GM19463 (cell line): ENCODE data around the gene ZNF425.
"Not testable (repeated sequence)": the region's sequence is repeated elsewhere in the genome, so short reads cannot be mapped to it uniquely, and the experiment has no call there.

Source experiments
- ATAC-seq: cut with Tn5 transposase; IDR thresholded peaks from one replicate; pipeline ENCODE4 v1.9.1; 2021; ENCODE audit warnings: mild to moderate bottlenecking, moderate library complexity; ENCODE audit not compliant: unreplicated experiment

ZNF425 gene, protein sequence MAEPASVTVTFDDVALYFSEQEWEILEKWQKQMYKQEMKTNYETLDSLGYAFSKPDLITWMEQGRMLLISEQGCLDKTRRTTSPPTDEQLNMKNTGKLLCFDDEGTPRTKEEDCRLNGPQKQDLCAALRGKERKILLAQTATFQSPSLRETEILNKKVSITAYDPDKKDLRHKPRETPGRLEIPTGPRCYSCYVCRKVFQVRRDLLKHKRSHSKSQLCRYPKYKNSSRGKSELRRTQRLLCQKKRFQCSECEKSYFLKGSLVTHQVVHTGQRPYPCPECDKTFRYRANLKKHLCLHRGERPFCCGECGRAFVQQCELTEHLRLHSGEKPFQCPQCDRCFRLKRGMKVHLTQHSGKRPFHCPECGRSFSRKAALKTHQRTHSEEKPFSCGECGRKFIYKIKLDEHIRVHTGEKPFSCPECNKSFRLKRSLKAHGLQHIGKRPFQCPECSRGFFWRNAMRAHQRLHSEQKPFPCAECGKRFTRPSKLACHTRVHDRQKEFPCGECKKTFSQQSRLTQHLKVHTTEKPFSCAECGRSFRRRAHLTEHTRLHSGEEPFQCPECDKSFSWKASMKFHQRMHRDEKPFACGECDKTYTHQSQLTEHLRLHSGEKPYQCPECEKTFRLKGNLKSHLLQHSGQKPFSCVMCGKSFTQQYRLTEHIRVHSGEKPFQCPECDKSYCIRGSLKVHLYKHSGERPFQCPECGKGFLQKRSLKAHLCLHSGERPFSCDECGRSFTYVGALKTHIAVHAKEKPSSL

DNA sequence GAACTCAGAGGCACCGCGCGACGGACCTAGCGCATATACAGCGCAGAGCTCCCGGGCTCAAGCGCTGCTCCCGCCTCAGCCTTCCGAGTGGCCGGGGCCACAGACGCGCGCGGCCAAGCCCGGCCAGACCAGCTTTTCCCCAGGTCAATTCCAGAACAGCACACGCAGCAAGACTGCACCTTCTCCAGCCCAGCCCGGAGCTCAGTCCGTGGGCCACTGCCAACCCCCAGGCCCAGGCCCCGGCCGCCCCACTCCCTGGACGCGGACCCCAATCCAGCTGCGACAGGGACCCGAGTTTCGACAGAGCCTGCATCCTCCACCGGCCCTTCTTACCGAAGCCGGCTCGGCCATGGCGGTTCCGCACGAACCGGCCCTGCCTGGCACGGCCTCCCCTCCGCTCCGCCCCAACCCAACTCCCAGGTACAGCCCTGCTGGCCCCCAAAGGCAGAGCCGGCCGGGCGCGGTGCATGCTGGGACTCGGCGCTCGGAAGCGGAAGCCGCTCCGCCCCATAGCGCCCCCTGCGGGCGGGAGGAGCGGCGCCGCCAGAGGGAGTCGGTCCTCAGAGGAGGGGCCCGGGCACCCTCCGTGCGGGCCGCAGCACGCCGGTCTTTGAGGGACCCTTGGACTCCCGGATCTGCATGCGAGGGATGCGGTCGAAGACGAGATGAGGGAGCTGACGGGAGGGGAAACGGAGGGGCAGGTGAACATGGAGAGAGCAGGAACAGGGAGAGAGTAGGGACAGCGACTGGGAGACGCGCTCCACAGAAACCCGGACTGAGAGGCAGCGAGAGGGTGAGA, at the start of gene ZNF425:
Gene ZNF425, minus strand, starts transcription at position 462 of the 799 bp plus-strand sequence. Its CDS starts 111 bp downstream, at position 351.
- ATAC-seq = peak; percentile 81

- no peak for ATAC-seq
These were observed 49.0 kb upstream of the ZNF425 start for GRCh38 chr7:149175150-149175549.

- no peak for ATAC-seq
These were observed 46.4 kb upstream of the ZNF425 start for GRCh38 chr7:149172534-149172920.

- no peak for ATAC-seq
These were observed 45.9 kb upstream of the ZNF425 start for GRCh38 chr7:149171892-149172533.

DNA sequence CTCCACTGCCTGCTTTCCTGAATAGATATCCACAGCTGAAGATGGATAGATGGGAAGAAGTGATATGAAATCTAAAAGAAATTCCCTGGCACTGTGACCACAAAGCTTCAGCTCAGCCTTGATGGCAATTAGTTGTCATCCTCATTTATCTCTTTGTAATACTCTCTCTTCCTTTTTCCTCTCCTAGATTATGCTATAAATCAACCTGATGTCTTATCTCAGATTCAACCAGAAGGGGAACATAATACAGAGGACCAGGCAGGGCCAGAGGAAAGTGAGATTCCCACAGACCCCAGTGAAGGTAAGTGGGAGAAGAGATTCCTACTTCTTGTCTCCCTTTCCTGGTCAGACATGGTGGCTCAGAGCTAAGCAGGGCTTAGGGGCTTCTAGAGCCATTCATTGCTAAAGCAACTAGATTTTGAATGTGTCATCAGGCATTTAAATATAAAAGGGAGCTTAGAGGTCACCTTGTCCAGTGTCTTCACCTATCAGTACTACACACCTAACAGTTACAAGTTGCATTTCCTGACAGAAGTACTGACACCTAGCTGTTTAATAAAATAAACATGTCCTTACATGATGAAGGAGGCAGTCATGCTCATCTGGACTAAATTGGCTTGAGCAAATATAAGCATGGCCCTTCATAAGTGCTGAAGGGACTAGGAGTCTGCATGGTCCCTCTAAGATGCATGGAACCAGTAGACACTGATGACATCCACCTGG, 40.7 kb upstream of the ZNF425 start:
- no peak for ATAC-seq

DNA sequence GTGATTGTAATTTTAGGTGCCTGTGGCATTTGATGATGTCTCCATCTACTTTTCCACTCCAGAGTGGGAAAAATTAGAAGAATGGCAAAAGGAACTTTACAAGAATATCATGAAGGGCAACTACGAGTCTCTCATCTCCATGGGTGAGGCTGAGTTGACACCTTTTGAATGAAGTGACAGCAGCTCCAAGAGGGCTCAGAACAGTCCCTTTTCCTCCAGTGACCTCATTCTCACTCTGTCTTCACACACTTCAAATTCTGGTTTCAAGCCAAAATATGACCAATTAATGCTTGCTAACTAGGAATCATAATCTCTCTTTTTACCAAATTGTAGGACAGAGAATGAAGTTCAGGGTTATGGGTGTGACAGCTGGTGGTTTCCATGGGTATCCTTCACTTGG, 40.0 kb upstream of the ZNF425 start:
- ATAC-seq = no peak

GRCh38 chr7:149161241-149161848, 35.2 kb upstream of the ZNF425 start:
- ATAC-seq = no peak

GRCh38 chr7:149156898-149157297, 30.8 kb upstream of the ZNF425 start:
- no peak for ATAC-seq

DNA sequence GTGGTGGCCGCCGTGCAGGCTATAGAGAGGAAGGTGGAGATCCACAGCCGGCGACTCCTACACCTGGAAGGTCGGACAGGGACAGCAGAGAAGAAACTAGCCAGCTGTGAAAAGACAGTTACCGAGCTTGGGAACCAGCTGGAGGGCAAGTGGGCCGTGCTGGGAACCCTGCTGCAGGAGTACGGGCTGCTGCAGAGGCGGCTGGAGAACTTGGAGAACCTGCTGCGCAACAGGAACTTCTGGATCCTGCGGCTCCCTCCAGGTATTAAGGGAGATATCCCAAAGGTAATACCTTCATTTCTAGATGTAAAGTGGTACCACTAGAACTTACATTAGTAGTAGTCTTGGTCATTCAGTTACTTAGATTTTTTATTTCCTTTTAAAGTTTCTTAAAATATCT, 27.9 kb upstream of the ZNF425 start:
- ATAC-seq = no peak

DNA sequence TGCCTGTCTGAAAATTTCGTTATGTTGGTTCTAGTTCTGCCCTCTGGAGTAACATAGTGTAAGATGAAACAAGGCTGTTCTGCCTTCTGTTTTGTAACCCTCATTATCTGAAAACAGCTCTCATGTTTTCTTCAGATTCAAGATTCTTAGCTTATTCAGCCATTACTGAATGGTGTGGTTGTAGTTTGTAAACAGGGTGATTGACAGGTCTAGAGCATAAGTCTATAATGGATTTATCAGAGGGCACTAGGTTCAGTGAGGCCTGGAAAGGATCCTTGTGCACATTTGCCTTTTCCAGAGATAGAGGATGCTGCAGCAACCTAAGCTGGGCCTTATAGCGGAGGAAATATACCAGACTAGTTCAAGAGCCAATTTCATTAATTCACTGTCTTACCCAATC, 27.2 kb upstream of the ZNF425 start:
- no peak for ATAC-seq

DNA sequence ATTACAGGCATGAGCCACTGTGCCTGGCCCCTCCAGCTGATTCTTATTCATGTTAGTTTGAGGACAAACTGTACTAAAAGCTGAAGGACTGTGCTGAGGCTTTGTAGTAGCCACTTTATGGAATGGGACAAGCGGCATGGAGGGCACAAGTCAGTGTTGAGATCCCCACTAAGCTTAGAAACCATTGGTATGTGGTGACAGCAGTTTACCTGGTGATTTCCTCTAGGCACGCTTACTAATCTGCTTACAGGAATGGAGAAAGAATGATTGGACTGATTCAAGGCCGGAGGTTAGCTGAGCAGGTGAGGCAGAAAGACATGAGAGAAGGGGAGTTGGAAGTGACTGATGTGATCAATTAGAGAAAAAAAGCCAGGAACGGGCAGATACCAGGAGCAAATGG, 24.9 kb upstream of the ZNF425 start:
- no peak for ATAC-seq

DNA sequence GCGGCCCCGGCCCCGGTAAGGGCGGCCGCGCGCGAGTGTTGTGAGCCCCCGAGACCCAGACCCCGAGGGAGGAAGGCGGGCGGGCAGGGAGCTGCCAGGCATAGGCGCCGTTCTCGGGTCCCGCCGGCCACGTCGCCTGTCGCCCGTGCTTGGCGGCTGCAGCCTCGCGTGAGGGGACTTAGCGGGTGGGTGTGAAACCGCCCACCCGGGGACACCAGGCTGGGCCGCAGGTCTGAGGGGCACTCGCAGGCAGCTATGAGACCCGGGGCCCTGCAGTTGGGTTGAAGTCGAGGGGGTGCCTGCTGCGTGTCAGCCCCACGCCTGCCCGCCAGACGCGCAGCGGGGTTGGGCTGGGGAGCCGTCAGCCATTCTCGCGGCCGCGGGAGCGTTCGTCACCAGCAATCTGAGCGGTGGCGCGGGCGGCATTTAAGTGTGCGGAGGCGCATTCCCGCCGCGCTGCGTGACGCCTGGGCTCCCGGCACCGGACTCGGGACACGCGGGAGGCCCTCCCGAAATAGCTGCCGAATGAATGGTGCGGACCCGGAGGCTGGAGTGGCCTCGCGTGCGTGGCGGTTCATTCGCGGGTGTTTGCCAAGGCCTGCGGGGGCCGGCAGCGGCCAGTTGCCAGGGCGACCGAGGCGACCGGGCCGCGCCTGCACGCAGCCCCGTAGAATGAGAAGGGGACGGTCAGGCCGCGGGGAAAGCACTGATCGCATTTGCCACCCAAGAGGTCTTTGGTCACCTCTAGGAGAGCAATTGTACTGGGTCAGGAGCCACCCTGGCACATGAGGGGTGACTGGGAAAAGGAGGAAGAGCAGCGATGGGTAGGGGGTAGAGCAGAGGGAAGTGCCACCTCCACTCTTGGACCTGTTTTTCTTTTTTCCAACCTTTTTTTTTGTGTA, 21.9 kb upstream of the ZNF425 start:
- ATAC-seq = peak; percentile 30

DNA sequence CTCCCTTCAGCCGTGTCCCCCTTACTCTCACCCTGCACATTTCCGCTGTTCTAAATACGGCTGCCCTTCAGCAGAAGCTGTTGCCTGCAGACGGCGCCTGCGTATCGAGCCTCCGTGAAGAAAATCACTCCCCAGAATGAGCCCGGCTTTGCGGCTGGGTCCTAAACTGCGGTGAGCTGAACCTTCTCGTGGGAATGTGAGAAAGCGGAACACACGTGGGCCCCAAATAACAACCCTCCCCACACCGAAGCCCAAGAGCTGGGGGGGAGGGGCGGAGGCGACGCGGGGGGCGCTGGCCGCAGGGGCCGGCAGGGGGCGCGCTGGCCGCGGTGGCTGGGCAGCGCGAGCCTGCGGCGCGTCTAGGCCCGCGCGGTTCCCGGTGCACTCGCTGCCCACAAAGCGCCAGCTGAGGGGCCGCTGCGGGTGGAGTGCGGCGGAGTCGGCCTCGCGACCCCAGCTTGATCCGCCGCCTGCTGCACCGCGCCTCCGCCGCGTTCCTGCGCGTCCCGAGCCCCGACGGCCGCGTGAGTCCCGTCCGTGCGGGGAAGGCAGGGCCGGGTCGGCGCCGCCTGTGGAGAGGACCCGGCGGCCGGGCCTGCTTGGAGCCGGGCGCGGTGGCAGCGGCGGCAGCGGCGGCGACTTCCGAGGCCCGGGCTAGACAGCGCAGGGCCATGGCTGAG, 21.1 kb upstream of the ZNF425 start, which contains the start of gene ZNF398:
Gene ZNF398, plus strand, starts transcription at position 382 of the 680 bp plus-strand sequence. Its CDS starts 290 bp downstream, at position 672.
- ATAC-seq = peak; percentile 73

- no peak for ATAC-seq
These were observed 19.1 kb upstream of the ZNF425 start for GRCh38 chr7:149145031-149145845.

DNA sequence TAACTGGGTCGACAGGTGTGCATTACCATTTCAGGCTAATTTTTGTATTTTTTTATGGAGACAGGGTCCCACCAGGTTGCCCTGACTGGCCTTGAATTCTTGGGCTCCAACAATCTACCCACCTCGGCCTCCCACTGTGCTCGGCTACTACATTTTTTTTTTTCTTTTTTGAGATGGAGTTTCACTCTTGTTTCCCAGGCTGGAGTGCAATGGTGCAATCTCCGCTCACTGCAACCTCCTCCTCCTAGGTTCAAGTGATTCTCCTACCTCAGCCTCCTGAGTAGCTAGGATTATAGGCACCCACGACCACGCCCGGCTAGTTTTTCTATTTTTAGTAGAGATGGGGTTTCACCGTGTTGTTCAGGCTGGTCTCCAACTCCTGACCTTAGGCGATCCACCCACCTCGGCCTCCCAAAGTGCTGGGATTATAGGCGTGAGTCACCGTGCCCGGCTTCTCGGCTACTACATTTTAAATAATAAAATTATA, 18.4 kb upstream of the ZNF425 start:
- ATAC-seq = not testable (repeated sequence)

- ATAC-seq = no peak
These were observed 15.8 kb upstream of the ZNF425 start for GRCh38 chr7:149141893-149142292.

- no peak for ATAC-seq
These were observed 14.7 kb upstream of the ZNF425 start for GRCh38 chr7:149140831-149141230.
